ENCODE measurements around the gene SWAP70. TPM values are rescaled to one million over a fixed set of nuclear protein-coding genes. Genes with fewer than 3 reads are reported as not detected.

The SWAP70 gene
- total and polyA plus RNA-seq, 2 of the 8 experiments (the other 6 are each of a cell fraction or from before 2014, with no cell fraction given): 14.8 to 37.5 TPM

- TF ChIP-seq, protein P1, sequence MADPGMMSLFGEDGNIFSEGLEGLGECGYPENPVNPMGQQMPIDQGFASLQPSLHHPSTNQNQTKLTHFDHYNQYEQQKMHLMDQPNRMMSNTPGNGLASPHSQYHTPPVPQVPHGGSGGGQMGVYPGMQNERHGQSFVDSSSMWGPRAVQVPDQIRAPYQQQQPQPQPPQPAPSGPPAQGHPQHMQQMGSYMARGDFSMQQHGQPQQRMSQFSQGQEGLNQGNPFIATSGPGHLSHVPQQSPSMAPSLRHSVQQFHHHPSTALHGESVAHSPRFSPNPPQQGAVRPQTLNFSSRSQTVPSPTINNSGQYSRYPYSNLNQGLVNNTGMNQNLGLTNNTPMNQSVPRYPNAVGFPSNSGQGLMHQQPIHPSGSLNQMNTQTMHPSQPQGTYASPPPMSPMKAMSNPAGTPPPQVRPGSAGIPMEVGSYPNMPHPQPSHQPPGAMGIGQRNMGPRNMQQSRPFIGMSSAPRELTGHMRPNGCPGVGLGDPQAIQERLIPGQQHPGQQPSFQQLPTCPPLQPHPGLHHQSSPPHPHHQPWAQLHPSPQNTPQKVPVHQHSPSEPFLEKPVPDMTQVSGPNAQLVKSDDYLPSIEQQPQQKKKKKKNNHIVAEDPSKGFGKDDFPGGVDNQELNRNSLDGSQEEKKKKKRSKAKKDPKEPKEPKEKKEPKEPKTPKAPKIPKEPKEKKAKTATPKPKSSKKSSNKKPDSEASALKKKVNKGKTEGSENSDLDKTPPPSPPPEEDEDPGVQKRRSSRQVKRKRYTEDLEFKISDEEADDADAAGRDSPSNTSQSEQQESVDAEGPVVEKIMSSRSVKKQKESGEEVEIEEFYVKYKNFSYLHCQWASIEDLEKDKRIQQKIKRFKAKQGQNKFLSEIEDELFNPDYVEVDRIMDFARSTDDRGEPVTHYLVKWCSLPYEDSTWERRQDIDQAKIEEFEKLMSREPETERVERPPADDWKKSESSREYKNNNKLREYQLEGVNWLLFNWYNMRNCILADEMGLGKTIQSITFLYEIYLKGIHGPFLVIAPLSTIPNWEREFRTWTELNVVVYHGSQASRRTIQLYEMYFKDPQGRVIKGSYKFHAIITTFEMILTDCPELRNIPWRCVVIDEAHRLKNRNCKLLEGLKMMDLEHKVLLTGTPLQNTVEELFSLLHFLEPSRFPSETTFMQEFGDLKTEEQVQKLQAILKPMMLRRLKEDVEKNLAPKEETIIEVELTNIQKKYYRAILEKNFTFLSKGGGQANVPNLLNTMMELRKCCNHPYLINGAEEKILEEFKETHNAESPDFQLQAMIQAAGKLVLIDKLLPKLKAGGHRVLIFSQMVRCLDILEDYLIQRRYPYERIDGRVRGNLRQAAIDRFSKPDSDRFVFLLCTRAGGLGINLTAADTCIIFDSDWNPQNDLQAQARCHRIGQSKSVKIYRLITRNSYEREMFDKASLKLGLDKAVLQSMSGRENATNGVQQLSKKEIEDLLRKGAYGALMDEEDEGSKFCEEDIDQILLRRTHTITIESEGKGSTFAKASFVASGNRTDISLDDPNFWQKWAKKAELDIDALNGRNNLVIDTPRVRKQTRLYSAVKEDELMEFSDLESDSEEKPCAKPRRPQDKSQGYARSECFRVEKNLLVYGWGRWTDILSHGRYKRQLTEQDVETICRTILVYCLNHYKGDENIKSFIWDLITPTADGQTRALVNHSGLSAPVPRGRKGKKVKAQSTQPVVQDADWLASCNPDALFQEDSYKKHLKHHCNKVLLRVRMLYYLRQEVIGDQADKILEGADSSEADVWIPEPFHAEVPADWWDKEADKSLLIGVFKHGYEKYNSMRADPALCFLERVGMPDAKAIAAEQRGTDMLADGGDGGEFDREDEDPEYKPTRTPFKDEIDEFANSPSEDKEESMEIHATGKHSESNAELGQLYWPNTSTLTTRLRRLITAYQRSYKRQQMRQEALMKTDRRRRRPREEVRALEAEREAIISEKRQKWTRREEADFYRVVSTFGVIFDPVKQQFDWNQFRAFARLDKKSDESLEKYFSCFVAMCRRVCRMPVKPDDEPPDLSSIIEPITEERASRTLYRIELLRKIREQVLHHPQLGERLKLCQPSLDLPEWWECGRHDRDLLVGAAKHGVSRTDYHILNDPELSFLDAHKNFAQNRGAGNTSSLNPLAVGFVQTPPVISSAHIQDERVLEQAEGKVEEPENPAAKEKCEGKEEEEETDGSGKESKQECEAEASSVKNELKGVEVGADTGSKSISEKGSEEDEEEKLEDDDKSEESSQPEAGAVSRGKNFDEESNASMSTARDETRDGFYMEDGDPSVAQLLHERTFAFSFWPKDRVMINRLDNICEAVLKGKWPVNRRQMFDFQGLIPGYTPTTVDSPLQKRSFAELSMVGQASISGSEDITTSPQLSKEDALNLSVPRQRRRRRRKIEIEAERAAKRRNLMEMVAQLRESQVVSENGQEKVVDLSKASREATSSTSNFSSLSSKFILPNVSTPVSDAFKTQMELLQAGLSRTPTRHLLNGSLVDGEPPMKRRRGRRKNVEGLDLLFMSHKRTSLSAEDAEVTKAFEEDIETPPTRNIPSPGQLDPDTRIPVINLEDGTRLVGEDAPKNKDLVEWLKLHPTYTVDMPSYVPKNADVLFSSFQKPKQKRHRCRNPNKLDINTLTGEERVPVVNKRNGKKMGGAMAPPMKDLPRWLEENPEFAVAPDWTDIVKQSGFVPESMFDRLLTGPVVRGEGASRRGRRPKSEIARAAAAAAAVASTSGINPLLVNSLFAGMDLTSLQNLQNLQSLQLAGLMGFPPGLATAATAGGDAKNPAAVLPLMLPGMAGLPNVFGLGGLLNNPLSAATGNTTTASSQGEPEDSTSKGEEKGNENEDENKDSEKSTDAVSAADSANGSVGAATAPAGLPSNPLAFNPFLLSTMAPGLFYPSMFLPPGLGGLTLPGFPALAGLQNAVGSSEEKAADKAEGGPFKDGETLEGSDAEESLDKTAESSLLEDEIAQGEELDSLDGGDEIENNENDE (IDR thresholded peaks at IDR 0.05; ENCODE audit: insufficient replicate concordance, low read length): no peak
- TF ChIP-seq SP1 (IDR thresholded peaks at IDR 0.05; ENCODE audit: low read depth, low read length): no peak
Measured at GRCh38 chr11:9678576-9678975, 14.7 kb downstream of the SWAP70 start (continued).
